Spleen (tissue), 11 donors: ENCODE results near the gene PRSS8. TPM values are rescaled to one million over a fixed set of nuclear protein-coding genes. Genes with fewer than 3 reads are reported as not detected.

Source experiments
- DNase-seq: peaks from one replicate; pipeline ENCODE4 v3.0.0-alpha.2; 2020
- H3K27ac ChIP-seq, 8 donors: fragments of 200-600 bp; sonication (generic) in 7 of 8; 1 replicate in 4 of 8; 2 replicates in 4 of 8; pipeline versions ENCODE4 v1.5.0 to v1.8.0; 2016 to 2021; ENCODE audit warnings: inconsistent platforms in 4 of 8, mild to moderate bottlenecking in 4 of 8, moderate library complexity in 1 of 8
- H3K27me3 ChIP-seq, 7 donors: fragments of 200-600 bp; sonication (generic) in 6 of 7; replicated peaks in 1 of 7; 1 replicate in 4 of 7; 2 replicates in 3 of 7; pipeline versions ENCODE4 v1.5.0 to v1.8.0; 2016 to 2021; ENCODE audit warnings: inconsistent platforms in 3 of 7, mild to moderate bottlenecking in 1 of 7
- H3K36me3 ChIP-seq, 6 donors: fragments of 200-600 bp; sonication (generic) in 5 of 6; 1 replicate in 4 of 6; 2 replicates in 2 of 6; pipeline versions ENCODE4 v1.5.0 to v1.8.0; 2016 to 2021; ENCODE audit warnings: inconsistent platforms in 2 of 6
- H3K4me1 ChIP-seq, 6 donors: fragments of 200-600 bp; sonication (generic) in 5 of 6; 1 replicate in 3 of 6; 2 replicates in 3 of 6; pipeline versions ENCODE4 v1.5.0 to v1.8.0; 2016 to 2021; ENCODE audit warnings: inconsistent platforms in 3 of 6
- H3K4me3 ChIP-seq, 8 donors: fragments of 200-600 bp; sonication (generic) in 7 of 8; 1 replicate in 4 of 8; 2 replicates in 4 of 8; pipeline versions ENCODE4 v1.5.0 to v1.8.0; 2016 to 2021; ENCODE audit warnings: inconsistent platforms in 4 of 8, mild to moderate bottlenecking in 4 of 8, moderate library complexity in 2 of 8
- H3K9me3 ChIP-seq, 8 donors: fragments of 200-600 bp; sonication (generic) in 7 of 8; 1 replicate in 4 of 8; 2 replicates in 4 of 8; pipeline versions ENCODE4 v1.5.0 to v1.8.0; 2016 to 2021; ENCODE audit warnings: inconsistent platforms in 4 of 8
- CTCF ChIP-seq, 11 experiments: fragments of 200-600 bp in 7 of 11; fragments of 450-650 bp in 4 of 11; sonication (generic) in 4 of 11; IDR thresholded peaks in 8 of 11; conservative IDR thresholded peaks in 3 of 11; 1 replicate in 7 of 11; 2 replicates in 4 of 11; pipeline versions ENCODE4 v1.4.0 to v1.8.0; 2016 to 2021; ENCODE audit warnings: antibody characterized with exemption in 11 of 11, inconsistent platforms in 4 of 11, mild to moderate bottlenecking in 1 of 11
- POLR2A ChIP-seq, 3 donors: fragments of 450-650 bp; IDR thresholded peaks; one replicate each; pipeline ENCODE4 v1.5.1; 2017; ENCODE audit warnings: antibody characterized with exemption in 3 of 3, mild to moderate bottlenecking in 1 of 3
- POLR2AphosphoS5 ChIP-seq, 3 donors: sonication (generic); formaldehyde crosslinking; IDR thresholded peaks; one replicate each; pipeline ENCODE4 v1.5.1; 2017; ENCODE audit warnings: antibody characterized with exemption in 3 of 3
- WGBS, 5 donors: extraction: QIAGEN DNeasy Blood & Tissue Kit in 3 of 5; methylation state at CpG; one replicate each; pipeline versions ENCODE4 v1.1.5 to v1.1.7; 2013 to 2018; 5-methylcytosine and 5-hydroxymethylcytosine counted together
- intact Hi-C: fragments of 100-400 bp; cut with DNase I; formaldehyde crosslinking; loops from one replicate; pipeline ENCODE4 v1.15.0; 2023; ENCODE audit warnings: low total_unique reads
- polyA plus RNA-seq, 3 donors: library from polyadenylated mRNA; stranded (reverse); fragments of 200-250 nt; gene quantifications; one replicate each; pipeline ENCODE4 v1.2.1, GENCODE V29; 2013
- total RNA-seq, 7 donors: library from RNA; depleted of rRNA in 3 of 7; stranded (reverse); fragments of >200 nt in 3 of 7; fragmentation: NEBNext Ultra II Directional in 4 of 7; extraction: Animal tissue kit (Norgen Biotek cat#: 25700) in 4 of 7; gene quantifications; one replicate each; pipeline versions ENCODE4 v1.1.0 to v1.2.1, GENCODE V29; 2016 to 2021
- donor health status: healthy with polysubstance abuse.
- donor health status: DM: no; HTN: no; CAD: no; lungs with moderate emphysema.
- donor health status: DM: no; HTN: no; CAD: no.
- donor health status: Bipolar disorder and iron deficiency.
- donor health status: healthy.
- donor health status: DM: no; HTN: no; CAD: no.
- donor health status: DM: yes; HTN: yes; CAD: no.

The PRSS8 gene
- total and polyA plus RNA-seq, 10 donors = 0.07 to 0.19 (median 0.15) TPM; not detected in 7

- Histone ChIP-seq H3K27ac (peak overlapping the region in 3 of 8 donors; percentile 92 to 99 (median 92)), H3K27me3 (no peaks in the 10 kb centered on the region), H3K4me3 (no peak overlapping the region), H3K4me1 (peaks cover 0 to 51% (median 22%) of the 10 kb centered on the region in 6 donors), H3K9me3 (no peaks in the 10 kb centered on the region), H3K36me3 (peaks cover 6 to 99% (median 70%) of the 10 kb centered on the region in 6 donors)
- DNase-seq = no peak
- 90 to 97% (median 92%) methylated on average over 3 of the region's 3 CpGs for WGBS, 5 donors
- TF ChIP-seq POLR2AphosphoS5 (IDR thresholded peaks at IDR 0.05) = no peak
- TF ChIP-seq POLR2A (IDR thresholded peaks at IDR 0.05) = no peak
- TF ChIP-seq CTCF (IDR thresholded peaks at IDR 0.05 in 8 of 11, conservative IDR thresholded peaks at IDR 0.05 in 3 of 11) = no peak
- intact Hi-C loops = no loop called here
Observed at GRCh38 chr16:31125844-31126243, 9.7 kb downstream of the PRSS8 start.

DNA sequence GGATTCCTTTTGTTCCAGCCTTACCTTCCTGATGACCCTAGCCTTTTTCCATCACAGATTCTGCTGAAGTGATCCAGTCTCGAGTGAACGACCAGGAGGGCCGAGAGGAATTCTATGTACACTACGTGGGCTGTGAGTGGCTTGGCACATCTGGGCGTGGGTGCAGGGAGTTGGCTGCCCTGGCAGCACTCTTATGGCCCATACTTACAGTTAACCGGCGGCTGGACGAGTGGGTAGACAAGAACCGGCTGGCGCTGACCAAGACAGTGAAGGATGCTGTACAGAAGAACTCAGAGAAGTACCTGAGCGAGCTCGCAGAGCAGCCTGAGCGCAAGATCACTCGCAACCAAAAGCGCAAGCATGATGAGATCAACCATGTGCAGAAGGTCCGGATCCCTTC, 15.4 kb downstream of the PRSS8 start:
- WGBS, 5 donors = 90 to 97% (median 96%) methylated on average over 16 of the region's 16 CpGs
- Histone ChIP-seq H3K4me3 (no peak overlapping the region), H3K36me3 (peaks cover 6 to 67% (median 49%) of the 10 kb centered on the region in 6 donors), H3K4me1 (peaks cover 15 to 49% (median 29%) of the 10 kb centered on the region in 6 donors), H3K27ac (peak overlapping the region in 5 of 8 donors; percentile 35 to 99 (median 96)), H3K9me3 (no peaks in the 10 kb centered on the region), H3K27me3 (no peaks in the 10 kb centered on the region)
- no peak for DNase-seq
- intact Hi-C loops = no loop called here
- TF ChIP-seq POLR2AphosphoS5 (IDR thresholded peaks at IDR 0.05) (no peak), POLR2A (IDR thresholded peaks at IDR 0.05) (no peak), CTCF (IDR thresholded peaks at IDR 0.05 in 8 of 11, conservative IDR thresholded peaks at IDR 0.05 in 3 of 11) (no peak)

DNA sequence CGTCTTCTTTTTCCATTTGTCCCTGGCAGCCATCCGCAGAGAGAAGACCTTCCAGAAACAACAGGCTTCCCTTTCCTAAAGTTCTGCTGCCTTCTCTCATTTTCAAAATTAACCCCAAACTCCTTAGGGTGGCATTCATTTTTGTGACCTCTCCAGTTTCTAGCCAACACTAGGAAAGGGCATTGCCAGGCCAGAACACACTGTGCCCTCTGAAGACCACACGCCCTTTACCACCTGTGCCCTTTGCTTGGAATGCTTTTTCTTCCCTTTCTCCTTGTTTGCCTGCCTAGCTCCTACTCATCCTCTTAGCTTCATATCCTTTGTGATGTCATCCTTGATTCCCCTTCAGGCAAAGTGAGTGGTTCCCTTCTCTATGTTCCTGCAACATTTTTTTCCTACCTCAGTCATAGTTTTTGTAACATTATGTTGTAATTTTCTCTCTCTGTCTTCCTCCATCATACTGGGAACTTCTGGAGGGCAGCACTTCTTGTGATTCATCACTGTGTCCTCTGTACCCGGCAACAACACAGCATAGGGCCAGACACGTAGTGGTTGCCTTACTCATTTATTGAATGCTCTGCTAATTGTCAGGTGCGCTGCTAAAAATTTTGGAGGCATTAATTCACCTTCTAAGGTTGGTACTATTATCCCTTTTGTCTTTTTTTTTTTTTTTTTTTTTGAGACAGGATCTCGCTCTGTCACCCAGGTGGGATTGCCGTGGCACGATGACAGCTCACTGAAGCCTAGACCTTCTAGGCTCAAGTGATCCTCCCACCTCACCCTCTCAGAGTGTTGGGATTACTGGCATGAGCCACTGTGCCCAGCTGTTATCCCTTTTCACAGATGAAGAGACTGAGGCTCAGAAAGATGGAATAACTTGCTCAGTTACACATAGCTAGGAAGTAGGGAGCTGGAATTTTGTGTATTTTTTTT, 17.0 kb downstream of the PRSS8 start:
- Histone ChIP-seq H3K4me3 (peak overlapping the region; percentile 57 to 80 (median 69)), H3K4me1 (peaks cover 15 to 64% (median 33%) of the 10 kb centered on the region in 6 donors), H3K36me3 (peaks cover 6 to 50% (median 41%) of the 10 kb centered on the region in 6 donors), H3K27me3 (no peaks in the 10 kb centered on the region), H3K27ac (peak overlapping the region; percentile 94 to 99 (median 98)), H3K9me3 (no peaks in the 10 kb centered on the region)
- TF ChIP-seq CTCF (IDR thresholded peaks at IDR 0.05 in 8 of 11, conservative IDR thresholded peaks at IDR 0.05 in 3 of 11) (no peak), POLR2AphosphoS5 (IDR thresholded peaks at IDR 0.05) (peak in 1 of 3 donors; percentile 42), POLR2A (IDR thresholded peaks at IDR 0.05) (no peak)
- WGBS, 5 donors = 52 to 63% (median 53%) methylated on average over 9 of the region's 9 CpGs
- intact Hi-C loops = loop anchor here (2.0 kb wide), 1 partner anchor 62 kb away; the partner anchor contains the start of gene FUS
- DNase-seq = no peak
